ENCODE measurements around the gene MEFV. TPM values are rescaled to one million over a fixed set of nuclear protein-coding genes. Genes with fewer than 3 reads are reported as not detected.

Gene MEFV
- total RNA-seq, 1 experiment from 2014 or later = not detected

DNA sequence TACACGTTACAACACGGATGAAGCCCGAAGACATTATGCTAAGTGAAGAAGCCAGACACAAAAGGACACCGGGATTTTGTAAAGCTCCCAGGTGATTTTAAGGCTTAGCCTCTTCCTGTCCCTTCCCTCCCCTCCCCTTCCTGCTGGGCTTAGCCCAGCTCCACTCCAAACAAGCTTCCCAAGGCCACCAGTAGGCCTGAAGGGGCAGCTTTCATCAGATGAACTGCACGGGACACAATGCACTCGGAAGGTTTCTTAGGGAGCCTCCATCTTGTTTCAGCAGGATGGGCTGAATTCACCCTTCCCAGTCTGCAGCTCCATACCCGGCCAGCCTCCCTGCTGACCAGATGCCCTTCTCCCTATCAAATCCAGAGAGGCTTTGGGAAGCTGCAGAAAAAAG is 10.4 kb downstream of the MEFV start:
- H3K9me3 Mint-ChIP-seq (ENCODE audit: low read depth, unreplicated experiment) = no peaks in the 10 kb centered on the region
- H3K4me1 Mint-ChIP-seq (ENCODE audit: low read depth, unreplicated experiment) = peaks cover 8% of the 10 kb centered on the region
- CTCF ChIA-PET = no interaction called here
- intact Hi-C loops (cut with micrococcal nuclease; ENCODE audit: unreplicated experiment) = no loop called here
- DNase-seq = no peak
- H3K27me3 Mint-ChIP-seq (ENCODE audit: unreplicated experiment) = peaks cover 33% of the 10 kb centered on the region
- H3K4me3 Mint-ChIP-seq (ENCODE audit: low read depth, unreplicated experiment) = no peak overlapping the region
- no TSS peak for BruUV-seq (replicated peaks)
- TF ChIP-seq, protein P1, sequence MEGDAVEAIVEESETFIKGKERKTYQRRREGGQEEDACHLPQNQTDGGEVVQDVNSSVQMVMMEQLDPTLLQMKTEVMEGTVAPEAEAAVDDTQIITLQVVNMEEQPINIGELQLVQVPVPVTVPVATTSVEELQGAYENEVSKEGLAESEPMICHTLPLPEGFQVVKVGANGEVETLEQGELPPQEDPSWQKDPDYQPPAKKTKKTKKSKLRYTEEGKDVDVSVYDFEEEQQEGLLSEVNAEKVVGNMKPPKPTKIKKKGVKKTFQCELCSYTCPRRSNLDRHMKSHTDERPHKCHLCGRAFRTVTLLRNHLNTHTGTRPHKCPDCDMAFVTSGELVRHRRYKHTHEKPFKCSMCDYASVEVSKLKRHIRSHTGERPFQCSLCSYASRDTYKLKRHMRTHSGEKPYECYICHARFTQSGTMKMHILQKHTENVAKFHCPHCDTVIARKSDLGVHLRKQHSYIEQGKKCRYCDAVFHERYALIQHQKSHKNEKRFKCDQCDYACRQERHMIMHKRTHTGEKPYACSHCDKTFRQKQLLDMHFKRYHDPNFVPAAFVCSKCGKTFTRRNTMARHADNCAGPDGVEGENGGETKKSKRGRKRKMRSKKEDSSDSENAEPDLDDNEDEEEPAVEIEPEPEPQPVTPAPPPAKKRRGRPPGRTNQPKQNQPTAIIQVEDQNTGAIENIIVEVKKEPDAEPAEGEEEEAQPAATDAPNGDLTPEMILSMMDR (IDR thresholded peaks at IDR 0.05; ENCODE audit: unreplicated experiment) = no peak
- no peaks in the 10 kb centered on the region for H3K36me3 Mint-ChIP-seq (ENCODE audit: insufficient read depth, unreplicated experiment)
- no peak overlapping the region for H3K27ac Mint-ChIP-seq (ENCODE audit: unreplicated experiment)

DNA sequence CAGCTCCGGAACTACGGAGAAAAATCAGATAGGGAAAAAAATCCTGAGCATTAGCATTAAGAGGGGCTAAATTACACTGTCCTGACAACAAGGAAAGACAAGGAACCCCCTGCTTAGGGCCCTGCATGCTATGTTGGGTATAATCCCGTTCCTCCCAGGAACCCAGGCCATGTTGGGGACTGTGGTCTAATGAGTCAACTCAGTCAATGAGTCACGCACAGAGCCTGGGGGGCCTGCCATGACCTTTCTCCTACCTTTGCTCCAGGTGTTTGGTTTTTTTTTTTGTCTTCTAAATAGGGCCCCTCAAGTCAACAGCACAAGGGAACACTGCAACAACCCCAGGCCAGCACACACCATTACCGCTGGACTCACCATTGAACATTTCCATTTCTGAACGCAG is 12.6 kb downstream of the MEFV start:
- no peak overlapping the region for H3K4me3 Mint-ChIP-seq (ENCODE audit: low read depth, unreplicated experiment)
- TF ChIP-seq, protein P1 (IDR thresholded peaks at IDR 0.05; ENCODE audit: unreplicated experiment) = no peak
- no peaks in the 10 kb centered on the region for H3K36me3 Mint-ChIP-seq (ENCODE audit: insufficient read depth, unreplicated experiment)
- CTCF ChIA-PET = interaction anchor here (1.3 kb wide), 1 partner anchor 39 kb away, joined by 5 read pairs; the partner anchor contains the start of gene ZNF263
- peaks cover 28% of the 10 kb centered on the region for H3K27me3 Mint-ChIP-seq (ENCODE audit: unreplicated experiment)
- BruUV-seq (replicated peaks) = no TSS peak
- intact Hi-C loops (cut with micrococcal nuclease; ENCODE audit: unreplicated experiment) = no loop called here
- H3K27ac Mint-ChIP-seq (ENCODE audit: unreplicated experiment) = no peak overlapping the region
- no peaks in the 10 kb centered on the region for H3K9me3 Mint-ChIP-seq (ENCODE audit: low read depth, unreplicated experiment)
- H3K4me1 Mint-ChIP-seq (ENCODE audit: low read depth, unreplicated experiment) = peaks cover 8% of the 10 kb centered on the region
- no peak for DNase-seq

DNA sequence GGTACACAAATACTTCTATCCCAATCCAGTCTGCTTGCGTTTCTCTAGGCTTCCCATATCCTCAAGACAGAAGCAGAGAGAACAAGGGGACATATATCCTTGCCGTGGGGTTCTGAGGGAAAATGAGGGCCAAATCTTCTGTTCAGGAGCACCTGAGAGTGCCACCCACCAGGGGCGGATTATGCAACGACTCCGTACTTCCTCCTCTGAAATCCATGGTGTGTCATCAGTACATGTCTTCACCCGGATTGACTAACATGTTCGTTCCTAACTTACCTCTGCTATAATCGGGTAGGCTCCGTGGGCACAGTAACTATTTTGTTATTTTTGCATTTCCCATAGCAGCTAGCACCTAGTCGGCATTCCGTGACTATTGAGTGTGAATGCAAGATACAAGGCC is 13.7 kb downstream of the MEFV start:
- Mint-ChIP-seq H3K27ac (ENCODE audit: unreplicated experiment) (no peak overlapping the region), H3K4me1 (ENCODE audit: low read depth, unreplicated experiment) (peaks cover 8% of the 10 kb centered on the region), H3K27me3 (ENCODE audit: unreplicated experiment) (peaks cover 20% of the 10 kb centered on the region), H3K36me3 (ENCODE audit: insufficient read depth, unreplicated experiment) (no peaks in the 10 kb centered on the region), H3K9me3 (ENCODE audit: low read depth, unreplicated experiment) (no peaks in the 10 kb centered on the region), H3K4me3 (ENCODE audit: low read depth, unreplicated experiment) (no peak overlapping the region)
- BruUV-seq (replicated peaks) = no TSS peak
- intact Hi-C loops (cut with micrococcal nuclease; ENCODE audit: unreplicated experiment) = no loop called here
- TF ChIP-seq, protein P1 (IDR thresholded peaks at IDR 0.05; ENCODE audit: unreplicated experiment) = no peak
- CTCF ChIA-PET = no interaction called here
- DNase-seq = no peak

DNA sequence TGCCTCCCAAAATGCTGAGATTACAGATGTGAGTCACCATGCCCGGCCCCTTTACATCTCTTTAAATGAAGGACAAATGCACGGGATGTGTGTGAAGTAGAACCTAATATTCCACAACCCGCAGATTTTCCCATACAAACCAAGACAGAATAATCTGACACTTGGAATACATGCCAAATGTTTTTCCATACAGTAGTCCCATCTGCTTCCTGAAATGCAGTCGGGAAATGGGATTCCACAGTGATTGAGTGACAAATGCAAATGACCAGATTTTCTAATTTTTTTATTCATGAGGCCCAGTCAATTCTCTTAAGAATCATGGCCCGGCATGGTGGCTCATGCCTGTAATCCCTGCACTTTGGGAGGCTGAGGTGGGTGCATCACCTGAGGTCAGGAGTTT is 14.7 kb downstream of the MEFV start:
- intact Hi-C loops (cut with micrococcal nuclease; ENCODE audit: unreplicated experiment) = no loop called here
- CTCF ChIA-PET = no interaction called here
- no TSS peak for BruUV-seq (replicated peaks)
- H3K9me3 Mint-ChIP-seq (ENCODE audit: low read depth, unreplicated experiment) = no peaks in the 10 kb centered on the region
- H3K27me3 Mint-ChIP-seq (ENCODE audit: unreplicated experiment) = peaks cover 20% of the 10 kb centered on the region
- no peak for DNase-seq
- no peaks in the 10 kb centered on the region for H3K36me3 Mint-ChIP-seq (ENCODE audit: insufficient read depth, unreplicated experiment)
- TF ChIP-seq, protein P1 (IDR thresholded peaks at IDR 0.05; ENCODE audit: unreplicated experiment) = no peak
- no peak overlapping the region for H3K27ac Mint-ChIP-seq (ENCODE audit: unreplicated experiment)
- H3K4me1 Mint-ChIP-seq (ENCODE audit: low read depth, unreplicated experiment) = peaks cover 8% of the 10 kb centered on the region
- no peak overlapping the region for H3K4me3 Mint-ChIP-seq (ENCODE audit: low read depth, unreplicated experiment)

All from Calu3 (cell line).